Epithelial cell of esophagus (primary cell): Measurements from ENCODE around the gene CLEC10A.
"Not testable (repeated sequence)": the region's sequence is repeated elsewhere in the genome, so short reads cannot be mapped to it uniquely, and the experiment has no call there.

Source experiments
- DNase-seq: peaks from one replicate; pipeline ENCODE4 v3.0.0; 2010; ENCODE audit warnings: low read depth
- H3K4me3 ChIP-seq: 2 replicates; pipeline ENCODE4 v1.5.1; 2011; ENCODE audit warnings: mild to moderate bottlenecking, low read length, control low read depth
- TF ChIP-seq, protein P1 (sequence below): IDR thresholded peaks from 2 replicates; pipeline ENCODE4 v1.5.1; 2011; ENCODE audit warnings: low read depth, mild to moderate bottlenecking, low read length, control low read depth, inconsistent platforms; ENCODE audit not compliant: insufficient read depth; ENCODE audit errors: missing control alignments

The CLEC10A gene, protein sequence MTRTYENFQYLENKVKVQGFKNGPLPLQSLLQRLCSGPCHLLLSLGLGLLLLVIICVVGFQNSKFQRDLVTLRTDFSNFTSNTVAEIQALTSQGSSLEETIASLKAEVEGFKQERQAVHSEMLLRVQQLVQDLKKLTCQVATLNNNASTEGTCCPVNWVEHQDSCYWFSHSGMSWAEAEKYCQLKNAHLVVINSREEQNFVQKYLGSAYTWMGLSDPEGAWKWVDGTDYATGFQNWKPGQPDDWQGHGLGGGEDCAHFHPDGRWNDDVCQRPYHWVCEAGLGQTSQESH

DNA sequence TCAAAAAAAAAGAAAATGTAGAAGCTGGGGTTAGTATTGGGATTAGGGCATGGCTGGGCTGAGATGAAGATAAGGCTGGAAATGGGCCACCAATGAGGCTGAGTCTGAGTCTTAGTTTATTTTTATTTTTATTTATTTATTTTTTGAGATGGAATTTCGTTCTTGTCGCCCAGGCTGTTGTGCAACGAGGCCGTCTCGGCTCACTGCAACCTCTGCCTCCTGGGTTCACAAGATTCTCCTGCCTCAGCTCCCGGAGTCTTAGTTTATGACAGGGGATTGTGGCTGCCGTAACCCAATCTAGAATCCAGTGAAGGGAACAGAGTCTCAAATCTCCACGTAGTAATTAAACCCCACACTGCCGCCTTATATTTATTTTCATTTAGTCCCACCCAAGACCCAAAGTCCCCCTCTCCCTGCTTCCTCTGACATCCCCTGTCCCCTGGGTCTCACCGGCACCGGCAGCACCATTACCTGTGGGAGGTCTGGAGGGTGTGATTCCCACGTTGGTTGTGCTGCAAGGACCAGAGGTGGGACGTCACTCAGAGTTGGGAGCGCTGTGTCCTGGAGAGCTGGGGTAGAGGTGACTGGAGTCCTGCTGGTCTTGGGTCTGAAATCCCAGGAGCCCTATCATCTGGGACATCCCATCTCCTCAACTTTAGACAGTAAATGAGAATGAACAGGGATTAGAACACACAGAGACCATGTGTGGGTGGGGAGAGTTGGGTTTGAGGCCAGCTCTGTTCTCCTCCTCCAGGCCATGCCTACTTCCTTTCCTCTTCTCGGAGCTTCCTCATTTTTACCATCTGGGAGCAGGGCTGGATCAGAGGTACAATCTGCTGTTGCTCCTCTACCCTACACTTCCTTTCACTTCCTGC lies at the start of gene CLEC10A:
CLEC10A (minus strand) TSS at position 671 of the 875 bp plus-strand sequence. CDS start 1,439 bp downstream, outside the sequence.
- DNase-seq = no peak
- H3K4me3 ChIP-seq = no peak within 1 kb of the TSS
- TF ChIP-seq, protein P1, sequence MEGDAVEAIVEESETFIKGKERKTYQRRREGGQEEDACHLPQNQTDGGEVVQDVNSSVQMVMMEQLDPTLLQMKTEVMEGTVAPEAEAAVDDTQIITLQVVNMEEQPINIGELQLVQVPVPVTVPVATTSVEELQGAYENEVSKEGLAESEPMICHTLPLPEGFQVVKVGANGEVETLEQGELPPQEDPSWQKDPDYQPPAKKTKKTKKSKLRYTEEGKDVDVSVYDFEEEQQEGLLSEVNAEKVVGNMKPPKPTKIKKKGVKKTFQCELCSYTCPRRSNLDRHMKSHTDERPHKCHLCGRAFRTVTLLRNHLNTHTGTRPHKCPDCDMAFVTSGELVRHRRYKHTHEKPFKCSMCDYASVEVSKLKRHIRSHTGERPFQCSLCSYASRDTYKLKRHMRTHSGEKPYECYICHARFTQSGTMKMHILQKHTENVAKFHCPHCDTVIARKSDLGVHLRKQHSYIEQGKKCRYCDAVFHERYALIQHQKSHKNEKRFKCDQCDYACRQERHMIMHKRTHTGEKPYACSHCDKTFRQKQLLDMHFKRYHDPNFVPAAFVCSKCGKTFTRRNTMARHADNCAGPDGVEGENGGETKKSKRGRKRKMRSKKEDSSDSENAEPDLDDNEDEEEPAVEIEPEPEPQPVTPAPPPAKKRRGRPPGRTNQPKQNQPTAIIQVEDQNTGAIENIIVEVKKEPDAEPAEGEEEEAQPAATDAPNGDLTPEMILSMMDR = no peak

DNA sequence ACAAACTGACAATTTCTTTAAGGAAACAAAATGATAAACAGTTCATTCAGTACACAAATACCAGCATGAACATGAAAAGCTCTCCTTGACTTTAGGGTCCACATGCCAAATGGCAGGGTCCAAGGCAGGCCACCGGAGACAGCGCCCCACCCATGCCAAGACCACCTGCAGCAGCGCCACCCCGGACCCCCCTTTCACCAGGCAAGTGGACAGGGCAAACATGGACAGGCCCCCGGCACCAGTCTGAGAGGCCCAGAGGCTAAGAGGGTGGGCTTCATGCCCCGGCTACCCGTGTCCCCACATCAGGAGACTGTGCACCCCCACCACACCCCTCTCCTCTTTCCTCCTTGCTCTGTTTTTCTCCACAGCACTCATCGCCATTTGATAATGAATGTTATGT lies 49.3 kb upstream of the CLEC10A start:
- no peak overlapping the region for H3K4me3 ChIP-seq
- no peak for DNase-seq
- TF ChIP-seq, protein P1 = no peak

DNA sequence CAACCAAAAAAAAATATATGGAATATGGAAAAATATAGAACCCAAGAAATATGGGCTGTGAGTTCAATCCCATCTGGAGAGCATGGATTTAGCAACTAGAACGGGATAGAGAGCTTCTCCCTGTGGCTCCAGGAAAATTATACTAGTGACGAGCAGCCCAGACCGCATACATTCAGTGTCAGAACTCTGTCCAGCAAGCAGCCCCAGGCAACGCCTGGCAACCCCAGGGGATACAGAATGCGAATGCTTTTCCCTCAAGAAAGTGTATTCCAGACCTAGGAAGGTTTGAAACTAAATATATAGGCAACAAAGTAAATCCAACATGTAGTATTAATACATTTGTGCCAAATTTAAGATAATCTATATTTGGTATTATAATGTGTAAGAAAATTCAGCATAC lies 48.1 kb upstream of the CLEC10A start:
- TF ChIP-seq, protein P1 = no peak
- DNase-seq = no peak
- H3K4me3 ChIP-seq = no peak overlapping the region

DNA sequence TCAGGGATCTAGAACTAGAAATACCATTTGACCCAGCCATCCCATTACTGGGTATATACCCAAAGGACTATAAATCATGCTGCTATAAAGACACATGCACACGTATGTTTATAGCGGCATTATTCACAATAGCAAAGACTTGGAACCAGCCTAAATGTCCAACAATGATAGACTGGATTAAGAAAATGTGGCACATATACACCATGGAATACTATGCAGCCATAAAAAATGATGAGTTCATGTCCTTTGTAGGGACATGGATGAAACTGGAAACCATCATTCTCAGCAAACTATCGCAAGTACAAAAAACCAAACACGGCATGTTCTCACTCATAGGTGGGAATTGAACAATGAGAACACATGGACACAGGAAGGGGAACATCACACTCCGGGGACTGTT lies 47.5 kb upstream of the CLEC10A start:
- not testable (repeated sequence) for H3K4me3 ChIP-seq, DNase-seq

DNA sequence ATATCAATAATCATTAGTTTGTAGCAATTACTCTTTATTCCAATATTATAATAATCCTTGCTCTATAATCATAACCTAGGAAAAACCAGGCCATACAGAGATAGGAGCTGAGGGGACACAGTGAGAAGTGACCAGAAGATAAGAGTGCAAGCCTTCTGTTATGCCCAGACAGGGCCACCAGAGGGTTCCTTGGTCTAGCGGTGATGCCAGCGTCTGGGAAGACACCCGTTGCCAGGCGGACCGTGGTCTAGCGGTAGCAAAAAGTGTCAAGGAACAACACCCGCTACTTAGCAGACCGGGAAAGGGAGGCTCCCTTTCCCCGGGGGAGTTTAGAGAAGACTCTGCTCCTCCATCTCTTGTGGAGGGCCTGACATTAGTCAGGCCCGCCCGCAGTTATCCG lies 46.3 kb upstream of the CLEC10A start:
- not testable (repeated sequence) for DNase-seq, H3K4me3 ChIP-seq

DNA sequence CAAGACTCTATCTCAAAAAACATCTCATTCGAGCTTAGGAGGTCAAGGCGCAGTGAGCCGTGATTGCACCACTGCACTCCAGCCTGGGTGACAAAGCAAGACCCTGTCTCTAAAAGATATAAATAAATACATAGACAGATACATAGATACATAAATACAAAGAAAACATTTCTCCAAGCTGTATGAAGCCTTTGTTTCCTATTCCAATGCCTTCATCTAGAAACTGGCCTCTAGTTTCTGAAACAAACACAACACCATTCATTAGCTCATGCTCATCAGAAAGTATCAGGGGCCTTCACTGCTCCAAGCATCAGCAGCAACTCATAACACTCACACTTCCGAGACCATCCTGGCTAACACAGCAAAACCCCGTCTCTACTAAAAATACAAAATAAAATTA lies 44.9 kb upstream of the CLEC10A start:
- DNase-seq = no peak
- TF ChIP-seq, protein P1 = no peak

DNA sequence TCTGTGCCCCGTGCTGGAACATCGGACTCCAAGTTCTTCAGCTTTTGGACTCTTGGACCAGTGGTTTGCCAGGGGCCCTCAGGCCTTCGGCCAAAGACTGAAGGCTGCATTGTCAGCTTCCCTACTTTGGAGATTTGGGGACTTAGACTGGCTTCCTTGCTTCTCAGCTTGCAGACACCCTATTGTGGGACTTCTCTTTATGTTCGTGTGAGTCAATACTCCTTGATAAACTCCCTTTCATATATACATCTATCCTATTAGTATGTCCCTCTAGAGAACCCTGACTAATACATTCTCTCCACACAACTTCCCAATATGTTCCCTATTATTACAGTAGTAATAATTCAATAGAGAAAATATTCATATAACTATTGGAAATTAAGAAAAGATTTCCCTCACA lies 43.8 kb upstream of the CLEC10A start:
- H3K4me3 ChIP-seq = no peak overlapping the region
- TF ChIP-seq, protein P1 = no peak
- no peak for DNase-seq

More for the DNA sequence above, 44.9 kb upstream of the CLEC10A start:
- H3K4me3 ChIP-seq = no peak overlapping the region
